Measurements from ENCODE around the gene C1QTNF3. TPM values are rescaled to one million over a fixed set of nuclear protein-coding genes. Genes with fewer than 3 reads are reported as not detected.
A peak's percentile ranks its signal among the peaks of the same experiment; 100 is the strongest.

C1QTNF3 gene
- total RNA-seq, 4 donors from 2014 or later, result 6.6 to 13.3 (median 7.6) TPM

DNA sequence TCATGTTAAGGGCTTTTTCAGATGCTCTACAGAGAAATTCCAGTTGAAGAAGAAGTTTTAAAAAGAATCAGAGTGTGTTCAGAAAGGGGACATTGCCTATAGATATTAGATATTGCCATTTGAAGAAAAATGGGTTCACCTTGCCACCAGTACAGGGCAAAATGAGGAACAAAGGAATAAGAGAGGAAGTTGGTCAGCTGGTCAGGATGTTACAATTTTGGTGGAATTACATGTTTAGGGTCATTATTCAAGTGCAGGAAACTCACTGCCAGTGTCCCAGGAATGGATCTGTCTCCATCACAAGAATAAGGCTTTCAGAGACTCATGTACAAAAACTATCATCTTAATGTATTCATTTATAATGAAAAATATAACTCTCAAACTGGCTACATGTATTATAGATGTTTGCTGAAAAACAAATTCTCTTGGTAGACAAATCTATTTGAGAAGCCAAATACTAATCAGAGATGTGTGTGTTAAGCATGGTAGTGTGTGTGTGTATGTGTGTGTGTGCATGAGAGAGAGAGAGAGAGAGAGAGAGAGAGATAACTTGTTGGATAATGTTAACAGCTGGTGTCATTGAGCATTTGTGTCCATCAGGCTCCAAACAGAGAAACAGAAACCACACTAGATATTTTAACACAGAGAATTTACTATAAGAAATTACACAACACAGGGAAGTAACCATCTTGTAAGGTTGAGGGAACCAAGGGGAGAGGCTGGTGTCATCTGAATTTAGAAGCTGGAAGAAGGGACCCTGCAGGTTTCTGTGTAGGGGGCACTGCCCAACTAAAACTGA is 5.0 kb upstream of the C1QTNF3 start:
- Histone ChIP-seq H3K27ac (no peak overlapping the region), H3K36me3 (no peaks in the 10 kb centered on the region), H3K4me1 (peaks cover 0 to 21% (median 5%) of the 10 kb centered on the region in 4 donors), H3K27me3 (no peaks in the 10 kb centered on the region), H3K4me3 (no peak overlapping the region), H3K9me3 (no peaks in the 10 kb centered on the region)
- DNase-seq, result no peak
- in situ Hi-C loops (cut with MboI; ENCODE audit: low pct_ligation_motif_present in 1 of 4, low pct_unique_long_range_greater_than_20kb in 1 of 4, low sequenced_read_pairs in 3 of 4) (no loop called here), intact Hi-C loops (cut with DNase I; ENCODE audit: low total_unique reads) (no loop called here)
- no peak for TF ChIP-seq POLR2A (IDR thresholded peaks at IDR 0.05)
- no peak for TF ChIP-seq EP300 (IDR thresholded peaks at IDR 0.05; ENCODE audit: low read depth)
- TF ChIP-seq, protein P1, sequence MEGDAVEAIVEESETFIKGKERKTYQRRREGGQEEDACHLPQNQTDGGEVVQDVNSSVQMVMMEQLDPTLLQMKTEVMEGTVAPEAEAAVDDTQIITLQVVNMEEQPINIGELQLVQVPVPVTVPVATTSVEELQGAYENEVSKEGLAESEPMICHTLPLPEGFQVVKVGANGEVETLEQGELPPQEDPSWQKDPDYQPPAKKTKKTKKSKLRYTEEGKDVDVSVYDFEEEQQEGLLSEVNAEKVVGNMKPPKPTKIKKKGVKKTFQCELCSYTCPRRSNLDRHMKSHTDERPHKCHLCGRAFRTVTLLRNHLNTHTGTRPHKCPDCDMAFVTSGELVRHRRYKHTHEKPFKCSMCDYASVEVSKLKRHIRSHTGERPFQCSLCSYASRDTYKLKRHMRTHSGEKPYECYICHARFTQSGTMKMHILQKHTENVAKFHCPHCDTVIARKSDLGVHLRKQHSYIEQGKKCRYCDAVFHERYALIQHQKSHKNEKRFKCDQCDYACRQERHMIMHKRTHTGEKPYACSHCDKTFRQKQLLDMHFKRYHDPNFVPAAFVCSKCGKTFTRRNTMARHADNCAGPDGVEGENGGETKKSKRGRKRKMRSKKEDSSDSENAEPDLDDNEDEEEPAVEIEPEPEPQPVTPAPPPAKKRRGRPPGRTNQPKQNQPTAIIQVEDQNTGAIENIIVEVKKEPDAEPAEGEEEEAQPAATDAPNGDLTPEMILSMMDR (IDR thresholded peaks at IDR 0.05), result no peak
- TF ChIP-seq POLR2AphosphoS5 (IDR thresholded peaks at IDR 0.05), result no peak

DNA sequence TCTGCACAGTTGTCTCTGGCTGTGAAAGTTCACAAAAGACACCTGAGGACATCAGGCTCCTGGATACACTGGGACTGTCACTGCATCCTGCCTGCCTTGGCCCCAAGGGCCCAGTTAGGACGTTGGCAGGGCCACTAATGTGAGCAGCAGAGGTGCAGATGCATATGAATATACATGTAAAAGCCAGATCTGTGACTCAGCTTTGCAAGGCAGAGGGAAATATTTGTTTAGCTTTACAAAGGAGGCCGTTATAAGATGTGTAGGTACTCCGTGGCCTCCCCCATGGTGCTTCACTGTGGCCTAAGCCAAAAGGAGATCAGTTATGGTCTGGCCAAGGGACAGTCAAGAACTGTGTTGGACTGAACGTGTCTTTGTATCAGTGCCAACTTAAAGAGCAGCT is 4.1 kb upstream of the C1QTNF3 start:
- intact Hi-C loops (cut with DNase I; ENCODE audit: low total_unique reads) (no loop called here), in situ Hi-C loops (cut with MboI; ENCODE audit: low pct_ligation_motif_present in 1 of 4, low pct_unique_long_range_greater_than_20kb in 1 of 4, low sequenced_read_pairs in 3 of 4) (no loop called here)
- no peak overlapping the region for H3K27ac ChIP-seq
- no peaks in the 10 kb centered on the region for H3K27me3 ChIP-seq
- H3K9me3 ChIP-seq, result no peaks in the 10 kb centered on the region
- H3K4me3 ChIP-seq, result no peak overlapping the region
- WGBS, 2 donors (ENCODE audit: low coverage in 1 of 2), result 71 to 78% methylated on average over 1 to 4 of the region's 4 CpGs
- DNase-seq, result no peak
- no peak for TF ChIP-seq POLR2A (IDR thresholded peaks at IDR 0.05)
- H3K36me3 ChIP-seq, result no peaks in the 10 kb centered on the region
- peaks cover 0 to 30% (median 7%) of the 10 kb centered on the region in 4 donors for H3K4me1 ChIP-seq

DNA sequence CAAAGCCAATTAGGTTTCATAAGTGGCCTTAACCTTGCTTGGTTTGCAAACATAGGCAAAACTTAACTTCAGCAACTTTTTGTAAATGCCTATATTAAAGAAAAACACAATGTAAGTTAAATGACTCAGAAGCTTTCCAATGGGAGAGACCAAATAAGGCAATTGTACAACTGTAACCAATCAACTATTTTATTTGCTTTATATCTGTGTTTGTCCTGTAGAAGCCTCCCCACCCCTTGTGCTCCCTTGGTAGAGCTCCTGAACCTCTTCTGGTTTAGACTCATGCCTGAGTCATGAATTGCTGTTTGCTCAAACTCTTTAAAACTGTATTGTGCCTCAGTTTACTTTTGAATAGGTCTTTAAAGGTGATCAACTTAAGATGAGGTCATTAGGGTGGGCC is 3.0 kb upstream of the C1QTNF3 start:
- intact Hi-C loops (cut with DNase I; ENCODE audit: low total_unique reads) (no loop called here), in situ Hi-C loops (cut with MboI; ENCODE audit: low pct_ligation_motif_present in 1 of 4, low pct_unique_long_range_greater_than_20kb in 1 of 4, low sequenced_read_pairs in 3 of 4) (no loop called here)
- no peaks in the 10 kb centered on the region for H3K9me3 ChIP-seq
- H3K4me3 ChIP-seq, result no peak overlapping the region
- peaks cover 0 to 36% (median 7%) of the 10 kb centered on the region in 4 donors for H3K4me1 ChIP-seq
- no peak overlapping the region for H3K27ac ChIP-seq
- no peak for TF ChIP-seq POLR2AphosphoS5 (IDR thresholded peaks at IDR 0.05)
- no peak for TF ChIP-seq POLR2A (IDR thresholded peaks at IDR 0.05)
- TF ChIP-seq, protein P1 (IDR thresholded peaks at IDR 0.05), result no peak
- no peak for TF ChIP-seq EP300 (IDR thresholded peaks at IDR 0.05; ENCODE audit: low read depth)
- no peak for DNase-seq
- H3K27me3 ChIP-seq, result no peaks in the 10 kb centered on the region
- no peaks in the 10 kb centered on the region for H3K36me3 ChIP-seq

DNA sequence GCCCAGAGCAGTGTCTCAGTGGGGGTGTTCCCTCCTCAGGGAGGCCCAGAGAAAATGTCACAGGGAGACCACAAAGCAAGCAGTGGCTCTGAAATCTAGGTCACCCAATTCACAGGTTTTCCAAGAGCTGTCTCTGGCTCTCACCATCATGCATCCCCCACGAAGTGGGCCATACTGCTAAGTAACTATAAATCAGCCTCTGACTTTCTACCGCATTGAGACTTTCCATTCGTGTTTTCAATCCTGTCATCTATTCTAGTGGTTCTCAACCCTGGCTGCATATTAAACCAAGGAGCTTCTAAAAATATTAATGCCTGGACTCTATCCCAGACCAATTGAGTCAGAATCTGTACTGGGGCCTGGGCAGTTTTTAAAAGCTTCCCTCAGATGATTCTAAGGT is 2.0 kb upstream of the C1QTNF3 start:
- no peak for TF ChIP-seq EP300 (IDR thresholded peaks at IDR 0.05; ENCODE audit: low read depth)
- TF ChIP-seq POLR2AphosphoS5 (IDR thresholded peaks at IDR 0.05), result no peak
- TF ChIP-seq POLR2A (IDR thresholded peaks at IDR 0.05), result no peak
- TF ChIP-seq, protein P1 (IDR thresholded peaks at IDR 0.05), result no peak
- WGBS, 2 donors (ENCODE audit: low coverage in 1 of 2), result 38 to 79% methylated on average over 3 of the region's 3 CpGs
- in situ Hi-C loops (cut with MboI; ENCODE audit: low pct_ligation_motif_present in 1 of 4, low pct_unique_long_range_greater_than_20kb in 1 of 4, low sequenced_read_pairs in 3 of 4), result no loop called here
- intact Hi-C loops (cut with DNase I; ENCODE audit: low total_unique reads), result no loop called here
- no peak for DNase-seq
- Histone ChIP-seq H3K27me3 (no peaks in the 10 kb centered on the region), H3K9me3 (no peaks in the 10 kb centered on the region), H3K27ac (peak overlapping the region in 1 of 4 donors; percentile 4), H3K36me3 (no peaks in the 10 kb centered on the region), H3K4me3 (no peak overlapping the region), H3K4me1 (peaks cover 0 to 37% (median 7%) of the 10 kb centered on the region in 4 donors)

DNA sequence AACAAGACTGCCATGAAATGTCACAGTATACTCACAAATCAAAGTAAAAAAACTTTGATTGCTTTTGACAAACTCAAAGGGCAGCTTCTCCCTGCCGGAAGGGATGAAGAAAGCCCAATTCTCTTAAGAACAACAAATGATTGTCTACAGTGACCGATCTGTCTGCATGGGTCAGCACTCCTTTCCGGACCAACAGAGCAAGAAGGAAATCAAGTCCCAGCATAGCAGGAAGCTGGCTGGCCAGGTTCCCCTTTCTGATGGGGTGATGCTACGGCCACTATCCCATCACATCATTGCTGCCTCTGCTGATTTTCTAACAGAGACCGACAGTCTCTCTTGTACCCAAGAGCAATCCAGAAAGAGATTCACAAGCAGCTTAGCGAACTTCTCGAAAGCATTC is 692 bp downstream of the C1QTNF3 start:
- TF ChIP-seq EP300 (IDR thresholded peaks at IDR 0.05; ENCODE audit: low read depth) (no peak), POLR2A (IDR thresholded peaks at IDR 0.05) (no peak), POLR2AphosphoS5 (IDR thresholded peaks at IDR 0.05) (no peak)
- TF ChIP-seq, protein P1 (IDR thresholded peaks at IDR 0.05), result no peak
- in situ Hi-C loops (cut with MboI; ENCODE audit: low pct_ligation_motif_present in 1 of 4, low pct_unique_long_range_greater_than_20kb in 1 of 4, low sequenced_read_pairs in 3 of 4), result no loop called here
- no peaks in the 10 kb centered on the region for H3K9me3 ChIP-seq
- intact Hi-C loops (cut with DNase I; ENCODE audit: low total_unique reads), result no loop called here
- no peaks in the 10 kb centered on the region for H3K36me3 ChIP-seq
- no peaks in the 10 kb centered on the region for H3K27me3 ChIP-seq
- DNase-seq, result no peak
- 62 to 83% methylated on average over 5 to 7 of the region's 7 CpGs for WGBS, 2 donors (ENCODE audit: low coverage in 1 of 2)
- no peak overlapping the region for H3K4me3 ChIP-seq
- H3K27ac ChIP-seq, result peak overlapping the region in 3 of 4 donors; percentile 38 to 51 (median 47)
- peaks cover 0 to 37% (median 7%) of the 10 kb centered on the region in 4 donors for H3K4me1 ChIP-seq

Data from transverse colon (tissue), 4 donors.